ENCODE data around the gene ASCL5. TPM values are rescaled to one million over a fixed set of nuclear protein-coding genes. Genes with fewer than 3 reads are reported as not detected.

ASCL5 gene
- total and polyA plus RNA-seq, 2 of the 13 experiments (the other 11 are each of a cell fraction or from before 2014, with no cell fraction given), result not detected

- TF ChIP-seq, protein P1, sequence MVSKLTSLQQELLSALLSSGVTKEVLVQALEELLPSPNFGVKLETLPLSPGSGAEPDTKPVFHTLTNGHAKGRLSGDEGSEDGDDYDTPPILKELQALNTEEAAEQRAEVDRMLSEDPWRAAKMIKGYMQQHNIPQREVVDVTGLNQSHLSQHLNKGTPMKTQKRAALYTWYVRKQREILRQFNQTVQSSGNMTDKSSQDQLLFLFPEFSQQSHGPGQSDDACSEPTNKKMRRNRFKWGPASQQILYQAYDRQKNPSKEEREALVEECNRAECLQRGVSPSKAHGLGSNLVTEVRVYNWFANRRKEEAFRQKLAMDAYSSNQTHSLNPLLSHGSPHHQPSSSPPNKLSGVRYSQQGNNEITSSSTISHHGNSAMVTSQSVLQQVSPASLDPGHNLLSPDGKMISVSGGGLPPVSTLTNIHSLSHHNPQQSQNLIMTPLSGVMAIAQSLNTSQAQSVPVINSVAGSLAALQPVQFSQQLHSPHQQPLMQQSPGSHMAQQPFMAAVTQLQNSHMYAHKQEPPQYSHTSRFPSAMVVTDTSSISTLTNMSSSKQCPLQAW (CRISPR knock-in tag; IDR thresholded peaks at IDR 0.05), result peak; percentile 91
- no peak for TF ChIP-seq XRCC5 (optimal IDR thresholded peaks at IDR 0.05; ENCODE audit: low read length)
- TF ChIP-seq MTA1 (CRISPR knock-in tag; IDR thresholded peaks at IDR 0.05; ENCODE audit: borderline replicate concordance), result 0 out of 2 replicates have a peak, but pooled peaks have one; percentile 34
- peak; percentile 93 for TF ChIP-seq POLR2G (IDR thresholded peaks at IDR 0.05; ENCODE audit: low read depth, low read length)
- peak; percentile 89 for TF ChIP-seq ZNF124 (CRISPR knock-in tag; IDR thresholded peaks at IDR 0.05)
- no peak for TF ChIP-seq KAT7 (CRISPR knock-in tag; IDR thresholded peaks at IDR 0.05; ENCODE audit: borderline replicate concordance)
- no peak for TF ChIP-seq RBAK (CRISPR knock-in tag; IDR thresholded peaks at IDR 0.05)
- TF ChIP-seq ZNF160 (CRISPR knock-in tag; IDR thresholded peaks at IDR 0.05), result 0 out of 2 replicates have a peak, but pooled peaks have one; percentile 64
- TF ChIP-seq RBFOX2 (IDR thresholded peaks at IDR 0.05; ENCODE audit: low read depth, low read length), result no peak
- peak; percentile 91 for TF ChIP-seq ZNF350 (CRISPR knock-in tag; IDR thresholded peaks at IDR 0.05; ENCODE audit: borderline replicate concordance, low read depth)
- TF ChIP-seq SAFB2 (CRISPR knock-in tag; IDR thresholded peaks at IDR 0.05; ENCODE audit: borderline replicate concordance, low read depth), result peak; percentile 2; the same call in 1 of the 2 replicates
- TF ChIP-seq HOXD1 (CRISPR knock-in tag; IDR thresholded peaks at IDR 0.05), result peak; percentile 40; the same call in 1 of the 2 replicates
- TF ChIP-seq MTF2 (CRISPR knock-in tag; IDR thresholded peaks at IDR 0.05; ENCODE audit: borderline replicate concordance), result no peak
- no peak for TF ChIP-seq ZNF547 (CRISPR knock-in tag; IDR thresholded peaks at IDR 0.05)
- no peak for TF ChIP-seq ZNF768 (CRISPR knock-in tag; IDR thresholded peaks at IDR 0.05)
- TF ChIP-seq FLYWCH1 (CRISPR knock-in tag; IDR thresholded peaks at IDR 0.05), result no peak
- TF ChIP-seq MIER2 (CRISPR knock-in tag; IDR thresholded peaks at IDR 0.05), result peak; percentile 80; the same call in 1 of the 2 replicates
- peak; percentile 88; the same call in 1 of the 2 replicates for TF ChIP-seq ZSCAN9 (CRISPR knock-in tag; IDR thresholded peaks at IDR 0.05; ENCODE audit: borderline replicate concordance)
- no peak for TF ChIP-seq FOXK2 (IDR thresholded peaks at IDR 0.05)
- no peak for TF ChIP-seq ZBTB1 (CRISPR knock-in tag; IDR thresholded peaks at IDR 0.05; ENCODE audit: borderline replicate concordance)
- TF ChIP-seq ZNF20 (CRISPR knock-in tag; IDR thresholded peaks at IDR 0.05), result no peak
- TF ChIP-seq KDM6A (CRISPR knock-in tag; IDR thresholded peaks at IDR 0.05; ENCODE audit: low read depth), result peak; percentile 60; the same call in 1 of the 2 replicates
- TF ChIP-seq ZNF629 (CRISPR knock-in tag; conservative IDR thresholded peaks at IDR 0.05), result peak; percentile 43; the same call in 1 of the 2 replicates
- no peak for TF ChIP-seq IKZF4 (CRISPR knock-in tag; IDR thresholded peaks at IDR 0.05; ENCODE audit: borderline replicate concordance, low read depth, not compliant biosample characterization)
- TF ChIP-seq KMT2B (CRISPR knock-in tag; IDR thresholded peaks at IDR 0.05), result peak; percentile 69; the same call in 1 of the 2 replicates
- TF ChIP-seq, protein P2, sequence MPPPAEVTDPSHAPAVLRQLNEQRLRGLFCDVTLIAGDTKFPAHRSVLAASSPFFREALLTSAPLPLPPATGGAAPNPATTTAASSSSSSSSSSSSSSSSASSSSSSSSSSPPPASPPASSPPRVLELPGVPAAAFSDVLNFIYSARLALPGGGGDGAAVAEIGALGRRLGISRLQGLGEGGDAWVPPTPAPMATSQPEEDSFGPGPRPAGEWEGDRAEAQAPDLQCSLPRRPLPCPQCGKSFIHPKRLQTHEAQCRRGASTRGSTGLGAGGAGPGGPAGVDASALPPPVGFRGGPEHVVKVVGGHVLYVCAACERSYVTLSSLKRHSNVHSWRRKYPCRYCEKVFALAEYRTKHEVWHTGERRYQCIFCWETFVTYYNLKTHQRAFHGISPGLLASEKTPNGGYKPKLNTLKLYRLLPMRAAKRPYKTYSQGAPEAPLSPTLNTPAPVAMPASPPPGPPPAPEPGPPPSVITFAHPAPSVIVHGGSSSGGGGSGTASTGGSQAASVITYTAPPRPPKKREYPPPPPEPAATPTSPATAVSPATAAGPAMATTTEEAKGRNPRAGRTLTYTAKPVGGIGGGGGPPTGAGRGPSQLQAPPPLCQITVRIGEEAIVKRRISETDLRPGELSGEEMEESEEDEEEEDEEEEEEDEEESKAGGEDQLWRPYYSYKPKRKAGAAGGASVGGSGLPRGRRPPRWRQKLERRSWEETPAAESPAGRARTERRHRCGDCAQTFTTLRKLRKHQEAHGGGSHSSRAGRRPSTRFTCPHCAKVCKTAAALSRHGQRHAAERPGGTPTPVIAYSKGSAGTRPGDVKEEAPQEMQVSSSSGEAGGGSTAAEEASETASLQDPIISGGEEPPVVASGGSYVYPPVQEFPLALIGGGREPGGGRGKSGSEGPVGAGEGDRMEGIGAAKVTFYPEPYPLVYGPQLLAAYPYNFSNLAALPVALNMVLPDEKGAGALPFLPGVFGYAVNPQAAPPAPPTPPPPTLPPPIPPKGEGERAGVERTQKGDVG (CRISPR knock-in tag; IDR thresholded peaks at IDR 0.05; ENCODE audit: borderline replicate concordance), result 0 out of 2 replicates have a peak, but pooled peaks have one; percentile 30
- TF ChIP-seq, protein P3, sequence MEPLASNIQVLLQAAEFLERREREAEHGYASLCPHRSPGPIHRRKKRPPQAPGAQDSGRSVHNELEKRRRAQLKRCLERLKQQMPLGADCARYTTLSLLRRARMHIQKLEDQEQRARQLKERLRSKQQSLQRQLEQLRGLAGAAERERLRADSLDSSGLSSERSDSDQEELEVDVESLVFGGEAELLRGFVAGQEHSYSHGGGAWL (CRISPR knock-in tag; IDR thresholded peaks at IDR 0.05), result peak; percentile 64; the same call in 1 of the 2 replicates
- TF ChIP-seq ZNF816 (CRISPR knock-in tag; IDR thresholded peaks at IDR 0.05; ENCODE audit: borderline replicate concordance), result no peak; the same call in 1 of the 2 replicates
Measured at GRCh38 chr1:201170533-201171062, 43.6 kb upstream of the ASCL5 start (continued).
